PFSK-1 (cell line): Measurements from ENCODE around the gene NAA50.

Source experiments
- FOXP2 ChIP-seq: optimal IDR thresholded peaks from 2 replicates; pipeline ENCODE3; 2011; ENCODE audit warnings: borderline replicate concordance, control low read depth, inconsistent platforms; ENCODE audit not compliant: insufficient read depth; ENCODE audit errors: extremely low read length, extremely low read depth
- POLR2AphosphoS5 ChIP-seq: IDR thresholded peaks from 2 replicates; pipeline ENCODE4 v1.6.1; 2012; ENCODE audit warnings: low read depth, mild to moderate bottlenecking, control low read depth, low read length, moderate library complexity
- REST ChIP-seq, 2 experiments: IDR thresholded peaks; 2 replicates each; pipeline versions ENCODE4 v1.6.1 to v1.8.0; 2011 to 2012; ENCODE audit warnings: low read depth in 2 of 2, low read length in 2 of 2, control low read depth in 1 of 2, inconsistent platforms in 1 of 2, mild to moderate bottlenecking in 1 of 2, moderate library complexity in 1 of 2; ENCODE audit not compliant: insufficient read depth in 1 of 2
- SIN3A ChIP-seq: IDR thresholded peaks from 2 replicates; pipeline ENCODE4 v1.6.1; 2012; ENCODE audit warnings: mild to moderate bottlenecking, low read length, moderate library complexity, borderline replicate concordance; ENCODE audit not compliant: insufficient read depth
- TAF1 ChIP-seq: IDR thresholded peaks from 2 replicates; pipeline ENCODE4 v1.6.1; 2012; ENCODE audit warnings: low read length, control low read depth, borderline replicate concordance; ENCODE audit not compliant: insufficient read depth

Gene NAA50

DNA sequence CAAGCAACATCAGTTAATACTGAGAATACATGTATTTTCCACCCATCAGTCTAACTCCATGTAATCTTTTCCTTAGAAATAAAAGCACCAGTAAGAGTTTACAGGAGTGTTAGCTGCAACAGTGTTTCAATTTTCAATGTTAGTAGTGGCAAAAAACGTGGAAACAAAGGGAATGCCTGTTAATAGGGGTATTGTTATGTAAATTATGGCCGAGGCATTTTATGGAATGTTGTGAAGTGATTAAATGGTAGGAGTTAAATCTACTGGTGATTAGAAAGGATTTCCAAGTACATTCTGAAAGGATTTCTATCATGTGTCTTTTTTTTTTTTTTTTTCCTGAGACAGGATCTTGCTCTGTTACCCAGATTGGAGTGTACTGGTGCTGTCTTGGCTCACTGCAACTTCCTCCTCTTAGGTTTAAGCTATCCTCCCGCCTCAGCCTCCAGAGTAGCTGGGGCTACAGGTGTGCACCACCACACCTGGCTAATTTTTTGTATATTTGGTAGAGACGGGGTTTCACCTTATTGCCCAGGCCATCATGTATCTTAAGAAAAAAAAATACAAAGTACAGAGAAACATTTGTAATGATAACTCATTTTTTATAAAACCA, 7.4 kb upstream of the NAA50 start:
- TF ChIP-seq REST (IDR thresholded peaks at IDR 0.05; ENCODE audit: insufficient read depth in 1 of 2, low read depth in 2 of 2, low read length in 2 of 2) (no peak), POLR2AphosphoS5 (no peak), TAF1 (no peak), FOXP2 (no peak), SIN3A (no peak)

GRCh38 chr3:113751141-113751540, 5.1 kb upstream of the NAA50 start:
- TF ChIP-seq REST (IDR thresholded peaks at IDR 0.05; ENCODE audit: insufficient read depth in 1 of 2, low read depth in 2 of 2, low read length in 2 of 2) (no peak), FOXP2 (no peak), POLR2AphosphoS5 (no peak), SIN3A (no peak), TAF1 (no peak)

- TF ChIP-seq FOXP2 (no peak), REST (IDR thresholded peaks at IDR 0.05; ENCODE audit: insufficient read depth in 1 of 2, low read depth in 2 of 2, low read length in 2 of 2) (no peak), TAF1 (no peak), SIN3A (no peak), POLR2AphosphoS5 (no peak)
These were observed 1.4 kb upstream of the NAA50 start for GRCh38 chr3:113747283-113748046.

DNA sequence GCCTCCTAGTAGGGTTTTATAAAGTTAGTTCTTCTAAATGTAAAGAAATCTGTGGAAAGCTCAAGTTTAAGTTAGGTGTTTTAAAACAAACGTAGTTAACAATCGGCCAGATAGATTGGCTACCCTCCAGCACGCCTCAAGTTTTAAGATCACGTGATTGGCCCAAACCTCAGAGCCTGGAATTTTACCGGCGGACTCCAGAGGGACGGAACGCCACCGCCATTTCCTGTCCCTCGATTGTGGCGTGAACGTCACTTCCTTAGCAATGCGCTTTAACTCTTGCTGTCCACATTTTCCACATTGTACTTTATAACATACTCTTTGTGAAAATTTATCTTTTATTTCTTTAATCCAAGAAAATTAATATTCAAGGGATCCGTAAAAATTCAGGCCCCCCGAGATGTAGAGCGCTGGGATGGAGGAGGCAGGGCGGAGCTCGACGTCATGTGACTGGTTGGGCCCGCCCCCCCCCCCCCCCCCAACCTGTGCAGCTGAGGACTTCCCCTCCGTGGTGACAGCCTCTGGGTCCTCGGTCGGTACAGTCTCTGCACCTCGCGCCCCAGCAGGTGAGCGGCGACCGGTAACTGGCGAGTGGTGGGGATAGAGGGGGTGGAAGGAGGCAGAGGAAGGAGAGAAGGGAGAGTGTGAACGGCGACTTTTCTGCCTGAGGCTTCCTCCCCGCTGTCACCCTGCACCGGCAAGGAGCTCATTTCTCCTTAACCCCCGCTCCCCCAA, 666 bp upstream of the NAA50 start, which contains the start of gene ATP6V1A:
TSS of gene ATP6V1A (plus strand) at position 488 of the 735 bp plus-strand sequence. CDS start 31,719 bp downstream, outside the sequence.
- TF ChIP-seq REST (IDR thresholded peaks at IDR 0.05; ENCODE audit: insufficient read depth in 1 of 2, low read depth in 2 of 2, low read length in 2 of 2) (no peak), SIN3A (no peak), FOXP2 (no peak), TAF1 (no peak; the same call in 1 of the 2 replicates), POLR2AphosphoS5 (no peak; the same call in 1 of the 2 replicates)
